ENCODE data around the gene GSTP1.

The GSTP1 gene

DNA sequence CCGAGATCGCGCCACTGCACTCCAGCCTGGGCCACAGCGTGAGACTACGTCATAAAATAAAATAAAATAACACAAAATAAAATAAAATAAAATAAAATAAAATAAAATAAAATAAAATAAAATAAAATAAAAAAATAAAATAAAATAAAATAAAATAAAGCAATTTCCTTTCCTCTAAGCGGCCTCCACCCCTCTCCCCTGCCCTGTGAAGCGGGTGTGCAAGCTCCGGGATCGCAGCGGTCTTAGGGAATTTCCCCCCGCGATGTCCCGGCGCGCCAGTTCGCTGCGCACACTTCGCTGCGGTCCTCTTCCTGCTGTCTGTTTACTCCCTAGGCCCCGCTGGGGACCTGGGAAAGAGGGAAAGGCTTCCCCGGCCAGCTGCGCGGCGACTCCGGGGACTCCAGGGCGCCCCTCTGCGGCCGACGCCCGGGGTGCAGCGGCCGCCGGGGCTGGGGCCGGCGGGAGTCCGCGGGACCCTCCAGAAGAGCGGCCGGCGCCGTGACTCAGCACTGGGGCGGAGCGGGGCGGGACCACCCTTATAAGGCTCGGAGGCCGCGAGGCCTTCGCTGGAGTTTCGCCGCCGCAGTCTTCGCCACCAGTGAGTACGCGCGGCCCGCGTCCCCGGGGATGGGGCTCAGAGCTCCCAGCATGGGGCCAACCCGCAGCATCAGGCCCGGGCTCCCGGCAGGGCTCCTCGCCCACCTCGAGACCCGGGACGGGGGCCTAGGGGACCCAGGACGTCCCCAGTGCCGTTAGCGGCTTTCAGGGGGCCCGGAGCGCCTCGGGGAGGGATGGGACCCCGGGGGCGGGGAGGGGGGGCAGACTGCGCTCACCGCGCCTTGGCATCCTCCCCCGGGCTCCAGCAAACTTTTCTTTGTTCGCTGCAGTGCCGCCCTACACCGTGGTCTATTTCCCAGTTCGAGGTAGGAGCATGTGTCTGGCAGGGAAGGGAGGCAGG is at the start of gene GSTP1:
GSTP1 (plus strand) TSS at position 566 of the 958 bp plus-strand sequence; CDS start at position 598, 32 bp downstream.
- H3K36me3 ChIP-seq (ENCODE audit: control insufficient read depth in 2 of 2, insufficient read depth in 2 of 2, low read length in 2 of 2): peaks cover 9 to 12% of the 10 kb centered on the region in 2 donors
- H3K4me1 ChIP-seq (ENCODE audit: control insufficient read depth, insufficient read depth, low read length): peaks cover 19% of the 10 kb centered on the region
- peak within 1 kb of the TSS; percentile 89 to 98 for H3K9ac ChIP-seq (ENCODE audit: low read length in 2 of 2)
- peak within 1 kb of the TSS; percentile 86 for H3K27ac ChIP-seq (ENCODE audit: low read length)
- H3K27me3 ChIP-seq (ENCODE audit: control insufficient read depth in 1 of 2, insufficient read depth in 2 of 2, low read length in 2 of 2): no peaks in the 10 kb centered on the region
- H3K9me3 ChIP-seq (ENCODE audit: control insufficient read depth in 2 of 2, low read length in 2 of 2): no peaks in the 10 kb centered on the region
- H3K4me3 ChIP-seq (ENCODE audit: low read length in 2 of 2): peak within 1 kb of the TSS; percentile 79 to 84

DNA sequence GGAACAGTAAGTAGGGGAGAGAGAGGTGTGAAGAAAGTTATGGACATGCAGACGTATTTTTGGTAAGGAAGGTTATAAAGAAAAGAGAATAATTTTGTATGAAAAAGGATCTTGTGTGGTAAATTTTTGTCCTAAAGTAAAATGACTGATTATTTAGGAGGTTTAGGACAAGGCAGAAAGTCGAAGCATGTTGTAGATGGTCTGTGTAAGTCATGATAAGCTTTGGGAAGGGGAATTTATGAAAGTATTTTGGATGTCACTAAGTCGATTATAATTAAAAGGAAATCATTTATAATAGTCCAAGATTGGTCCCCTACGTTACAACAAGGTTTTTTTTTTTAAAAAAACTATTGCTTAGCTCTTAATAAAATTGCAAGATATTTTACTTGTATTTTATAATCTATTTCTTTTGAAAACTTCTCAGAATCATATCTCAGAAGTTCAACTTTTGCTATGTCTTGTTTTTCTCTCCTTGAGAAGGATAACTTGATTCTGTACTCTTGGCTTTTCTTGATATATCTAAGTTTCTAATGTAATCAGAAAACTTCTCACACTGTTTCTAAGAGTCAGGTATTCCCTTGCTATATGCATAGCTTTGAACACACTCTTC is 49.4 kb upstream of the GSTP1 start:
- Histone ChIP-seq H3K27me3 (ENCODE audit: control insufficient read depth in 1 of 2, insufficient read depth in 2 of 2, low read length in 2 of 2) (no peaks in the 10 kb centered on the region), H3K9me3 (ENCODE audit: control insufficient read depth in 2 of 2, low read length in 2 of 2) (no peaks in the 10 kb centered on the region), H3K36me3 (ENCODE audit: control insufficient read depth in 2 of 2, insufficient read depth in 2 of 2, low read length in 2 of 2) (no peaks in the 10 kb centered on the region)

DNA sequence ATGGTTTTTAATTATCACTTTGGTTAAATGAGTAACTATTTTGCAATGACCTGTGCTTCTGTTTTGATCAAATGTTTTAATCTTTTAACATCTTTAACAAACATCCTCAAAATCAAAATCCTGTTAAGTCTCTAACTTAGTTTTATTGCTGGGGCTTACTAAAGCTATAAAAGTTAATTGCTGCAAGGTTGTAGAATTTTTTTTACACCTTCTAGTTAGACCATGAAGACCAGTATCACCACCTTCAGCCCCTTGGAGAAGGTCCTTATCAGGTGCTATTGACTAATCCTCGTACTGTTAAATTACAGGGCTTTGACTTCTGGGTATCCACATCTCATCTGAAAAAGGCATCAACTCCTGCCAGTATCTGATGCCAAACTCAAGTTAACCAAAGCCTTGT is 48.1 kb upstream of the GSTP1 start:
- H3K36me3 ChIP-seq (ENCODE audit: control insufficient read depth in 2 of 2, insufficient read depth in 2 of 2, low read length in 2 of 2): no peaks in the 10 kb centered on the region
- H3K9ac ChIP-seq (ENCODE audit: low read length in 2 of 2): no peak overlapping the region
- no peaks in the 10 kb centered on the region for H3K27me3 ChIP-seq (ENCODE audit: control insufficient read depth in 1 of 2, insufficient read depth in 2 of 2, low read length in 2 of 2)
- H3K9me3 ChIP-seq (ENCODE audit: control insufficient read depth in 2 of 2, low read length in 2 of 2): no peaks in the 10 kb centered on the region
- no peak overlapping the region for H3K27ac ChIP-seq (ENCODE audit: low read length)
- no peaks in the 10 kb centered on the region for H3K4me1 ChIP-seq (ENCODE audit: control insufficient read depth, insufficient read depth, low read length)
- no peak overlapping the region for H3K4me3 ChIP-seq (ENCODE audit: low read length in 2 of 2)

More for the DNA sequence above, 49.4 kb upstream of the GSTP1 start:
- no peak overlapping the region for H3K9ac ChIP-seq (ENCODE audit: low read length in 2 of 2)
- no peaks in the 10 kb centered on the region for H3K4me1 ChIP-seq (ENCODE audit: control insufficient read depth, insufficient read depth, low read length)
- H3K4me3 ChIP-seq (ENCODE audit: low read length in 2 of 2): no peak overlapping the region
- no peak overlapping the region for H3K27ac ChIP-seq (ENCODE audit: low read length)

DNA sequence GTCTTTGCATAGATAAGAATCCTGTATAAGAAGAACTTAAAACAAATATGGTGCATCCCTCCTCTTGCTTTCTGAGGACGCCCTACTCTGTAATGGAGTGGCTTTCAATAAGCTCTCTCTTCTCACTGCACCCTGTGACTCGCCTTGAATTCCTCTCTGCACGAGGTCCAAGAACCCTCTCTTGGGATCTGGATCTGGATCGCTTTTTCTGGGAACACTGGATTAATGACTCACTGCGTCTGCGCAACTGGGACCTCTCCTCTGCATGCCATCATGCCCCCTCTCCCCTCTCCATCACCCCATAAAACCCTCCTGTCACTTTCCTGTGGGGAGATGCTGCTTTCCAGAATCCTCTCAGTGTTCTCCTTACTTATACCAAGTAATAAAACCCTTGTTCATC is 45.3 kb upstream of the GSTP1 start:
- H3K4me3 ChIP-seq (ENCODE audit: low read length in 2 of 2): no peak overlapping the region
- no peak overlapping the region for H3K27ac ChIP-seq (ENCODE audit: low read length)
- H3K9ac ChIP-seq (ENCODE audit: low read length in 2 of 2): no peak overlapping the region
- H3K36me3 ChIP-seq (ENCODE audit: control insufficient read depth in 2 of 2, insufficient read depth in 2 of 2, low read length in 2 of 2): no peaks in the 10 kb centered on the region
- no peaks in the 10 kb centered on the region for H3K27me3 ChIP-seq (ENCODE audit: control insufficient read depth in 1 of 2, insufficient read depth in 2 of 2, low read length in 2 of 2)
- H3K9me3 ChIP-seq (ENCODE audit: control insufficient read depth in 2 of 2, low read length in 2 of 2): no peaks in the 10 kb centered on the region
- H3K4me1 ChIP-seq (ENCODE audit: control insufficient read depth, insufficient read depth, low read length): no peaks in the 10 kb centered on the region

DNA sequence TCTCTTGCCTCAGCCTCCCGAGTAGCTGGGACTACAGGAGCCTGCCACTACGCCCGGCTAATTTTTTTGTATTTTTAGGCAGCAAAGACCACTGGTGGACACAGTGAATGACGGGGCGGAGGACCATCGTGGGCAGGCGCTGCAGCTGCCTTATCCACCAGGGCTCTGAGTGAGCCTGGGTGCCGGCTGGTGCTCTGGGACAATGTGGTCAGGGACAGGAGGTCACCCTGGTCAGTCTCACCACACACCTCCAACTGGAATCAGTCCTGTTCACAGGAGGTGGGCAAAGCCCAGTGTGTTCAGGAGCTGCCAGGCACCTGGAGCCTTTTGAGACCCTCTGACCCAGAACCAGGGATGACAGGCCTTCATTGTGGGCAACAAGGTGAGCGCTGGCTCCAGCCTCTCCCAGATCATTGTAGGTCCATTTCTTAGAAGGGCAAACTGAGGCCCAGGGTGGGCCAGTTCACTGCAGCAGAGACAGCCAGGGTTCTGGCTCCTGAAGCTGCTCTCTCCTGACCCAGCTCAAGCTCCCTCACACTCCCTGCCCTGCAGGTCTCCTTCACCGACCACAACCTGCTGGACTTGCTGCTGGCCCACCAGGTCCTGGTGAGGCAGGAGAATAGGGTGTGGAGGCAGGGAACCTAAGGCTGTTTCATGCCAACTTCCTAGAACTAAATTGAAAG is 44.6 kb upstream of the GSTP1 start:
- Histone ChIP-seq H3K27ac (ENCODE audit: low read length) (no peak overlapping the region), H3K9ac (ENCODE audit: low read length in 2 of 2) (no peak overlapping the region), H3K4me3 (ENCODE audit: low read length in 2 of 2) (no peak overlapping the region), H3K36me3 (ENCODE audit: control insufficient read depth in 2 of 2, insufficient read depth in 2 of 2, low read length in 2 of 2) (no peaks in the 10 kb centered on the region), H3K4me1 (ENCODE audit: control insufficient read depth, insufficient read depth, low read length) (no peaks in the 10 kb centered on the region), H3K9me3 (ENCODE audit: control insufficient read depth in 2 of 2, low read length in 2 of 2) (no peaks in the 10 kb centered on the region), H3K27me3 (ENCODE audit: control insufficient read depth in 1 of 2, insufficient read depth in 2 of 2, low read length in 2 of 2) (no peaks in the 10 kb centered on the region)

DNA sequence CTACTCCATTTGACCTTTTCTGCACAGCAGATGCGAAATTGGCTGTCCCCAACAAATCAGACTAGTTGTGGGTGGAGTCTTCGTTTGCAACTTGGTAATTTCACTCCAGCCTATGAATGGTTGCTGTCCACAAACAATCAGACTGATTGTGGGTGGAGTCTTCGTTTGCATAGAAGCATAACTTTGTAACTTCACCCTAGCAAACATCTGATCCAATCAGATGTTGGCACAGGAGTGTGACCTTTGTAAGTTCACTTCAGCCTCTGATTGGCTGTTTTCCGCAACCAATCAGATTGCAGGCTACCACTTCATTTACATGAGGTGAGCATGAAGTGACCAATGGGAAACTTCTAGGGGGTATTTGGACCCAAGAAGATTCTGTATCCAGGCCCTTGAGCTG is 44.1 kb upstream of the GSTP1 start:
- no peaks in the 10 kb centered on the region for H3K36me3 ChIP-seq (ENCODE audit: control insufficient read depth in 2 of 2, insufficient read depth in 2 of 2, low read length in 2 of 2)
- no peak overlapping the region for H3K27ac ChIP-seq (ENCODE audit: low read length)

DNA sequence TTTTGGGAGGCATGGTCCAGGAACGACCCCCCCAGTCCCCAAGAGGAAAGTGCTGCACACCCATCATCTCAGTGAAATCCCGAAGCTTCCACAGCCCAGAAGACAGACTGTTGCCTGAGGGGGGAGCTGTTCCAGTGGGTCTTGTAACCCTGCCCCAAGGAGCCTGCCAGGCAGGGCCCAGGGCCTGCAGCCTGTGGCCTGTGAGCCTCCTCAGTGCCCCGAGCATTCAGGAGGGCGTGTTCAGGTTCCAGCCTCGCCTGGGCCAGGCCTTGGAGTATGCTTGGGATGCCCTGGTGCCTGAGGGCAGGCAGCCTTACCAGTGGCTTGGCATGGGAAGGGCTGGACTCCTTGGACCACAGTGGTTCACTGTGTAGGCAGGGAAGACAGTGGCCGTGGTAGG is 42.4 kb upstream of the GSTP1 start:
- H3K9ac ChIP-seq (ENCODE audit: low read length in 2 of 2): no peak overlapping the region
- no peaks in the 10 kb centered on the region for H3K36me3 ChIP-seq (ENCODE audit: control insufficient read depth in 2 of 2, insufficient read depth in 2 of 2, low read length in 2 of 2)
- no peak overlapping the region for H3K27ac ChIP-seq (ENCODE audit: low read length)
- no peak overlapping the region for H3K4me3 ChIP-seq (ENCODE audit: low read length in 2 of 2)
- no peaks in the 10 kb centered on the region for H3K27me3 ChIP-seq (ENCODE audit: control insufficient read depth in 1 of 2, insufficient read depth in 2 of 2, low read length in 2 of 2)
- peaks cover 3% of the 10 kb centered on the region for H3K4me1 ChIP-seq (ENCODE audit: control insufficient read depth, insufficient read depth, low read length)
- H3K9me3 ChIP-seq (ENCODE audit: control insufficient read depth in 2 of 2, low read length in 2 of 2): no peaks in the 10 kb centered on the region

More for the DNA sequence above, 44.1 kb upstream of the GSTP1 start:
- H3K27me3 ChIP-seq (ENCODE audit: control insufficient read depth in 1 of 2, insufficient read depth in 2 of 2, low read length in 2 of 2): no peaks in the 10 kb centered on the region
- no peaks in the 10 kb centered on the region for H3K9me3 ChIP-seq (ENCODE audit: control insufficient read depth in 2 of 2, low read length in 2 of 2)
- no peaks in the 10 kb centered on the region for H3K4me1 ChIP-seq (ENCODE audit: control insufficient read depth, insufficient read depth, low read length)
- no peak overlapping the region for H3K4me3 ChIP-seq (ENCODE audit: low read length in 2 of 2)
- H3K9ac ChIP-seq (ENCODE audit: low read length in 2 of 2): no peak overlapping the region

DNA sequence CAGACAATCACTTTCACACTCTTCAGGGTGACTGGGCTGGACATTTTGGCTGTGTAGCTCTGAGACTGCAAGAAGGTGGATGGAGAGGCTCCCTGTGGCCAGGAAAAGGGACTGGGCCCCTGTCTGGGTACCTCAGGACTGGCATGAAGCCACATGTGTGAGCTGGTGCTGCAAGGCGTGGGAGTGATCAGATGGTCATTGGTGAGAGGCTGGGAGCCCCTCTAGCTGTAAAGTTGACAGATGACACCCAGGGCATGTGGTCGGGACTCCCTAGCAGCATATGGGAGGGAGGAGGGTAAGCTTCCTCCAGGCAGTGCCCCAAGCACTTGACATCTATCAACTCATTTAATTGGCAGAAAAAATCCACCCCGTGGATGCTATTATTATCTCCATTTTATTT is 41.4 kb upstream of the GSTP1 start:
- H3K27ac ChIP-seq (ENCODE audit: low read length): no peak overlapping the region
- no peaks in the 10 kb centered on the region for H3K9me3 ChIP-seq (ENCODE audit: control insufficient read depth in 2 of 2, low read length in 2 of 2)
- peaks cover 3% of the 10 kb centered on the region for H3K4me1 ChIP-seq (ENCODE audit: control insufficient read depth, insufficient read depth, low read length)
- H3K36me3 ChIP-seq (ENCODE audit: control insufficient read depth in 2 of 2, insufficient read depth in 2 of 2, low read length in 2 of 2): no peaks in the 10 kb centered on the region
- no peak overlapping the region for H3K4me3 ChIP-seq (ENCODE audit: low read length in 2 of 2)
- no peaks in the 10 kb centered on the region for H3K27me3 ChIP-seq (ENCODE audit: control insufficient read depth in 1 of 2, insufficient read depth in 2 of 2, low read length in 2 of 2)
- H3K9ac ChIP-seq (ENCODE audit: low read length in 2 of 2): no peak overlapping the region

DNA sequence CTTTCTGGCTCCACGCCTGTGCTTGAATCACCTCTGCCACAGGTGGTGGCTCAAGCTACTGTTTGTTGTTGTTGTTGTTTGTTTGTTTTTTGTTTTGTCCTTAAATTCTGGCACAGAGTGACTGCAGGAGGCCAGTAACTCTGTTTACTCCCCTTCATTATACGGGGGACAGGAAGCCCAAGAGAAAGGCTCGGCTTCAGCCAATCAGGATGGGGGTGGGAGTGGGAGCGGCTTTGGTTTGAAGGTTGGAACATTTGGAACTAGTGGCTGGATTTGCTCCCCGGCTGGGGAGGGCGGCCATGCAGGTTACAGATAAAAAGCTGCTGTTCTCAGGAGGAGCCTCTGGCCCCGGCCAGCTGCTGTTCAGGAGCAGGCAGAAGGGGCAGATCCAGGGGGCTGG is 40.6 kb upstream of the GSTP1 start:
- Histone ChIP-seq H3K9ac (ENCODE audit: low read length in 2 of 2) (no peak overlapping the region), H3K27me3 (ENCODE audit: control insufficient read depth in 1 of 2, insufficient read depth in 2 of 2, low read length in 2 of 2) (no peaks in the 10 kb centered on the region), H3K9me3 (ENCODE audit: control insufficient read depth in 2 of 2, low read length in 2 of 2) (no peaks in the 10 kb centered on the region), H3K4me3 (ENCODE audit: low read length in 2 of 2) (no peak overlapping the region), H3K36me3 (ENCODE audit: control insufficient read depth in 2 of 2, insufficient read depth in 2 of 2, low read length in 2 of 2) (no peaks in the 10 kb centered on the region), H3K27ac (ENCODE audit: low read length) (no peak overlapping the region), H3K4me1 (ENCODE audit: control insufficient read depth, insufficient read depth, low read length) (peaks cover 3% of the 10 kb centered on the region)

DNA sequence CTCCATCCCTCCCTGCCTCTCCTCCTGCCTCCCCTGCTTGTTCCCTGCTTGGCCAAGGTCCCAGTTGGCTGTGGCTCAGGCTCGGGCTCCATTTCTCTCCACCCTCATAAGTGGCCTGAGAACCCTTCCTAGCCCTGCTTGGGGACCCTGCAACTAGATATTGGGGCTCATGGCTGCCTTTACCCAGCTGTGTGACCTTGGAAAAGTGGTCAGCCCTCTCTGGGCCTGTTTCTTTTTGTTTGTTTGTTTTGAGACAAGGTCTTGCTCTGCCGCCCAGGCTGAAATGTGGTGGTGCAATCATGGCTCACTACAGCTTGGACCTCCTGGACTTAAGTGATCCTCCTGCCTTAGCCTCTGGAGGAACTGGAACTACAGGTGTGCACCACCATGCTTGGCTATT is 40.0 kb upstream of the GSTP1 start:
- Histone ChIP-seq H3K4me1 (ENCODE audit: control insufficient read depth, insufficient read depth, low read length) (peaks cover 3% of the 10 kb centered on the region), H3K27me3 (ENCODE audit: control insufficient read depth in 1 of 2, insufficient read depth in 2 of 2, low read length in 2 of 2) (no peaks in the 10 kb centered on the region), H3K4me3 (ENCODE audit: low read length in 2 of 2) (no peak overlapping the region), H3K36me3 (ENCODE audit: control insufficient read depth in 2 of 2, insufficient read depth in 2 of 2, low read length in 2 of 2) (no peaks in the 10 kb centered on the region), H3K9me3 (ENCODE audit: control insufficient read depth in 2 of 2, low read length in 2 of 2) (no peaks in the 10 kb centered on the region), H3K9ac (ENCODE audit: low read length in 2 of 2) (no peak overlapping the region), H3K27ac (ENCODE audit: low read length) (no peak overlapping the region)

Measured in stomach smooth muscle (tissue), 2 donors.